Measurements from ENCODE around the gene A2ML1.
A peak's percentile ranks its signal among the peaks of the same experiment; 100 is the strongest.

Gene A2ML1

DNA sequence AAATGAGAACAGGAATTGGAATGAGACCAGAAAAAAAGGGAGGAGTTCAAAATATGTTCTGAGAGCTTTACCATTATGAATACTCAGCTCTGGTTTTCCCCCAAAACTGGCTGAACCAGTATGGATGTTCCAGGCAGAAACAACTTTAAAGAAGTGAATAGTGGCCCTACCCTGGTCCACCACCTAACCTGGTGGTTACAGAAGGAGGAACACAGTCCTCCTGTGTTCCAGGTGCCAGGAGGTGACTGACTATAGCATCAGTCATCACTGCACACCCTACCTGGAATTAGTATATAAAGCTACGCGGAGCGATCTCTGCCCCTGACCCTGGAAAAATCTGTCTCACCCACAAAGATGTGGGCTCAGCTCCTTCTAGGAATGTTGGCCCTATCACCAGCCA, at the start of gene A2ML1:
TSS of gene A2ML1 (plus strand) at position 324 of the 400 bp plus-strand sequence. CDS start at position 355, 31 bp downstream.
- DNase-seq (ENCODE audit: low spot score): no peak
- in situ Hi-C loops (cut with MboI; ENCODE audit: low sequenced_read_pairs, unreplicated experiment): no loop called here
- TF ChIP-seq, protein P1, sequence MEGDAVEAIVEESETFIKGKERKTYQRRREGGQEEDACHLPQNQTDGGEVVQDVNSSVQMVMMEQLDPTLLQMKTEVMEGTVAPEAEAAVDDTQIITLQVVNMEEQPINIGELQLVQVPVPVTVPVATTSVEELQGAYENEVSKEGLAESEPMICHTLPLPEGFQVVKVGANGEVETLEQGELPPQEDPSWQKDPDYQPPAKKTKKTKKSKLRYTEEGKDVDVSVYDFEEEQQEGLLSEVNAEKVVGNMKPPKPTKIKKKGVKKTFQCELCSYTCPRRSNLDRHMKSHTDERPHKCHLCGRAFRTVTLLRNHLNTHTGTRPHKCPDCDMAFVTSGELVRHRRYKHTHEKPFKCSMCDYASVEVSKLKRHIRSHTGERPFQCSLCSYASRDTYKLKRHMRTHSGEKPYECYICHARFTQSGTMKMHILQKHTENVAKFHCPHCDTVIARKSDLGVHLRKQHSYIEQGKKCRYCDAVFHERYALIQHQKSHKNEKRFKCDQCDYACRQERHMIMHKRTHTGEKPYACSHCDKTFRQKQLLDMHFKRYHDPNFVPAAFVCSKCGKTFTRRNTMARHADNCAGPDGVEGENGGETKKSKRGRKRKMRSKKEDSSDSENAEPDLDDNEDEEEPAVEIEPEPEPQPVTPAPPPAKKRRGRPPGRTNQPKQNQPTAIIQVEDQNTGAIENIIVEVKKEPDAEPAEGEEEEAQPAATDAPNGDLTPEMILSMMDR (IDR thresholded peaks at IDR 0.05; ENCODE audit: borderline replicate concordance, control extremely low read depth, extremely low read depth, insufficient read depth, missing control alignments): no peak

DNA sequence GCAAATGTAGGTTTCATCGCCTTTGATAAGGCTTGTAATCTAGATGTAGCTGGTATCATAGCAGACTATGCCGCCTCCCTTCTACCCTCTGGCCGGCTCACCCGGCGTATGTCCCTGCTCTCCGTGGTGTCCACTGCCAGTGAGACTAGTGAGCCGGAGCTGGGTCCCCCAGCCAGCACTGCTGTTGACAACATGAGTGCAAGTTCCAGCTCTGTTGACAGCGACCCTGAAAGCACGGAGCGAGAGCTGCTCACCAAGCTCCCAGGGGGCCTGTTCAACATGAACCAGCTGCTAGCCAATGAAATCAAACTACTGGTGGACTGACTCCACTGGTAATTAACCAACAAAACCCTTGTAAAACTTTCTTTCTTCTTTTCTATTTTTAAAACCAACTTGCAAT, 49.0 kb upstream of the A2ML1 start:
- in situ Hi-C loops (cut with MboI; ENCODE audit: low sequenced_read_pairs, unreplicated experiment): no loop called here
- TF ChIP-seq, protein P1 (IDR thresholded peaks at IDR 0.05; ENCODE audit: borderline replicate concordance, control extremely low read depth, extremely low read depth, insufficient read depth, missing control alignments): no peak
- DNase-seq (ENCODE audit: low spot score): no peak

DNA sequence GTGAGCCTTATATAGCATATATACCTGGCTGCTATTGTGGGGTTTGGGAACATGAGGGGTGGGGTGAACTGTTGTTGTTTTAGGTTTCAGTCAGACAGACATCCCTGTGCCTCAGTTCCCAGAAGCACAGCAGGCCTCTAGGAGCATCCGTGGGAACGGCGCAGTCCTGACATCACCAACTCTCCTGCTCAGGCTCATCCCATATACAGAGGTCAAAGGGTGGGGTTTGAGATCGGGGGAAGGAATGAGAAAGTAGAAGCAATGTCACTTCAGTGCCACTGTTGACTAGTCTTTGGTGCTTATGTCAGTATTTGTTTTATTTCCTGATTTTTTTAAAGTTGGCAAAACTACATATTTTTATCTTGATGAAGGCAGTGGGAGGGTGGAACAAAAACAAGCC, 43.1 kb upstream of the A2ML1 start:
- in situ Hi-C loops (cut with MboI; ENCODE audit: low sequenced_read_pairs, unreplicated experiment): no loop called here
- TF ChIP-seq, protein P1 (IDR thresholded peaks at IDR 0.05; ENCODE audit: borderline replicate concordance, control extremely low read depth, extremely low read depth, insufficient read depth, missing control alignments): no peak
- no peak for DNase-seq (ENCODE audit: low spot score)

DNA sequence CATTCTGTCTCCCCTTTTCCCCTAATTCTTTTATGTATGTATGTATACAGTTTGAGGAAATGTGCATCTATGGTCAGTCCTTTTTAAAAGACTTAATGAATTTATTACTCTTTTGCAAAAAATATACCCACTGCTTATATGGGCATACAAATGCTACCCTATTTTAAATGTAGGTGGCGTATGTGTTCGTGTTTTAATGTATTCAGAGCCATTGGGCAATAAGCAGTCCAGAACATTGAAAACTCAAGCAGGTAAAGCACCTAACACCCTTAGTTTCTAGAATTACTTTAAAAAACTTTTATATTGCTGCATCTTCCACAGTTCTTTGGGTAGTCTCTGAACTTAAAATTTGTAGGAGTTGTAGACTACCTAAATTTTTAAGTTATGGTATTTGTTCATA, 42.6 kb upstream of the A2ML1 start:
- TF ChIP-seq, protein P1 (IDR thresholded peaks at IDR 0.05; ENCODE audit: borderline replicate concordance, control extremely low read depth, extremely low read depth, insufficient read depth, missing control alignments): no peak
- in situ Hi-C loops (cut with MboI; ENCODE audit: low sequenced_read_pairs, unreplicated experiment): no loop called here
- DNase-seq (ENCODE audit: low spot score): no peak

DNA sequence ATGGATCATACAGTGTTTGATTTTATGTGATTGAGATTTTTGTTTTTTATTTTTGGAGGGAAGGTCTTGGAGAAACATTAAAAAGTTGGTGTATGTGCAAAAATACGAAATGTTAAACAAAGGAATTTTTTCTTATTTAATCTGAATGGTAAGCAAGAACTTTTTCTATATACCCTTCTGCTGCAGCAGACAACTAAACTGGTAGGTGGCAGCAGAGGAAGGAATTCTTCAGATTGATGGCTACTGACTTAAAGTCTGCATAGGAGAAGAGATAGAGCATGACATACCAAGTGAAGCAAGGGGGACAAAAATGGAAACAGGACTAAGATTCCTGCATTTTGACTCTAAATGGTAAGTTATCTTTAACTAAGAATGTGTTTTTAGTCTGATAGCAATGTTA, 42.0 kb upstream of the A2ML1 start:
- DNase-seq (ENCODE audit: low spot score): peak; percentile 27
- TF ChIP-seq, protein P1 (IDR thresholded peaks at IDR 0.05; ENCODE audit: borderline replicate concordance, control extremely low read depth, extremely low read depth, insufficient read depth, missing control alignments): peak; percentile 25
- in situ Hi-C loops (cut with MboI; ENCODE audit: low sequenced_read_pairs, unreplicated experiment): no loop called here

DNA sequence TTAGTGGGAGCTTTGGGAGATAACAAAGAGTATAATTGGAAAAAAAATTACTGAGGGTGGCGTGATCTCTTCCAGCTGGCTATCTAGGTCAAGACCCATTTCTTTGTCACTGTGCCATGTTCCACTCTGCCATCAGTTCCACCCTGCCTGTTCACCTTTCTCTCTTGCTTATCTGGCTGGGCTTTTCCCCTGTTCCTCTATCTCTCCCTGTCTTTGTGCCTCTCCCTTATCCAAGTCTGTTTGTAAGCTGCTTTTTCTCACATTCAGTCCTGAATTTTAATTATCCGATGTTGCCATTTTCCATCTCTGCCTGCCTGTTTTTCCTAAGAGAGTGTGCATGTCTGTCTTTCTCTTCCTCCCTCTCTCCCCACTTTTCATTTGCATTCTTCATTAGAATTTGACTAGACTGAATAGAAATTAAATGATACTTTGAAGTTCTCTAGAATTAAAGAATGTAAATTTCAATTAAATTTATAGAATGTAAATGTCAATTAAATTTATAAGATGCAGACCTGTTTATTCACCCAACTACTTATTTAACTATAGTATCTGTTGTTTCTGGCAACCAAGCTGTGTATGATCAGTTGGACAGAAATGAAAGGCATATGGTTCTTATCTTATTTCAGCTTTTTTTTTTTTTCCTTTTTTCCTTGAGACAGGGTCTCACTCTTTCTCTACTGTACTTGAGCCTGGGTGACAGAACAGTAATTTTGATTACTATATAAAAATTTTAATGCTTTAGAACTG, 40.9 kb upstream of the A2ML1 start:
- TF ChIP-seq, protein P1 (IDR thresholded peaks at IDR 0.05; ENCODE audit: borderline replicate concordance, control extremely low read depth, extremely low read depth, insufficient read depth, missing control alignments): no peak
- DNase-seq (ENCODE audit: low spot score): no peak
- in situ Hi-C loops (cut with MboI; ENCODE audit: low sequenced_read_pairs, unreplicated experiment): no loop called here

Data from GM13976 (cell line).